A549 treated with CORT108297 at 1 μM for 4 hours (cell line): Measurements from ENCODE around the gene SNX22. TPM values are rescaled to one million over a fixed set of nuclear protein-coding genes. Genes with fewer than 3 reads are reported as not detected.

Experiments used
- total RNA-seq: library from RNA; stranded (reverse); fragments of 200-300 nt; extraction: Qiagen RNA extraction; gene quantifications from 5 replicates; pipeline ENCODE4 v1.2.3, GENCODE V29; 2022

The SNX22 gene
- 0.59 to 0.96 TPM (median 0.89 TPM) in 5 replicates for total RNA-seq

DNA sequence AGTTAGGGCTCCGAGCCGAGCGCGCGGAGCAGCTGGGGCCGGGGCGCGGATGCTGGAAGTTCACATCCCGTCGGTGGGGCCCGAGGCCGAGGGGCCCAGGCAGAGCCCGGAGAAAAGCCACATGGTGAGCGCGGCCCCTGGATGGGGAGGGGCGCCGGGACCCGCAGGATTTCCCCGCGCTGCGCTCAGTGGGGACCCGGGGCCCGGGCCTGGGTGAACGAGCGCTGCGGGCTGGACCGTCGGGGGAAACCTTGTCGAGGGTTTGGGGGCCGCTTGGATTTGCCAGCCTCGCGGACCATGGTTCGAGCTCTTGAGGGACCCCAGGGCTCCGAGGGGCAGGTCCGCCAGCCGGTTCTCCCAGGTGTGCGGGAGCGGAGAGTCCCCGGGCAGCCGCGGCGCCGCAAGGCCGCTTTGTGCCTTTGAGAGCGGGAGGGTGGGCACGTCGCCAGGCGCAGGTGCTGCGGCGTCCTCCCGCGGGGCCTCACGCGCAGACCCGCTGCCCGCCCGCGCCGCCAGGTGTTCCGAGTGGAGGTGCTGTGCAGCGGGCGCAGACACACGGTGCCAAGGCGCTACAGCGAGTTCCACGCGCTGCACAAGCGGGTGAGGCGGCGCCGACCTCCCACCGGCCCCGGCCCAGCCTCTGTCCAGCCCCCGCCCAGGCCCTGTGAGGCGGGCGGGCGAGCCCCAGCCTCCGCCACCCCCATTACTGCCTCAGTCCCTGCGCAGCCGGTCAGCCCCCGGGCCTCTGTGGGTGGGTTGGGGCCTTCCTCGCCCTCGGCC lies at the start of gene SNX22:
Gene SNX22 (plus strand): TSS at position 5 of the 780 bp plus-strand sequence. CDS start 45 bp downstream, at position 50.

DNA sequence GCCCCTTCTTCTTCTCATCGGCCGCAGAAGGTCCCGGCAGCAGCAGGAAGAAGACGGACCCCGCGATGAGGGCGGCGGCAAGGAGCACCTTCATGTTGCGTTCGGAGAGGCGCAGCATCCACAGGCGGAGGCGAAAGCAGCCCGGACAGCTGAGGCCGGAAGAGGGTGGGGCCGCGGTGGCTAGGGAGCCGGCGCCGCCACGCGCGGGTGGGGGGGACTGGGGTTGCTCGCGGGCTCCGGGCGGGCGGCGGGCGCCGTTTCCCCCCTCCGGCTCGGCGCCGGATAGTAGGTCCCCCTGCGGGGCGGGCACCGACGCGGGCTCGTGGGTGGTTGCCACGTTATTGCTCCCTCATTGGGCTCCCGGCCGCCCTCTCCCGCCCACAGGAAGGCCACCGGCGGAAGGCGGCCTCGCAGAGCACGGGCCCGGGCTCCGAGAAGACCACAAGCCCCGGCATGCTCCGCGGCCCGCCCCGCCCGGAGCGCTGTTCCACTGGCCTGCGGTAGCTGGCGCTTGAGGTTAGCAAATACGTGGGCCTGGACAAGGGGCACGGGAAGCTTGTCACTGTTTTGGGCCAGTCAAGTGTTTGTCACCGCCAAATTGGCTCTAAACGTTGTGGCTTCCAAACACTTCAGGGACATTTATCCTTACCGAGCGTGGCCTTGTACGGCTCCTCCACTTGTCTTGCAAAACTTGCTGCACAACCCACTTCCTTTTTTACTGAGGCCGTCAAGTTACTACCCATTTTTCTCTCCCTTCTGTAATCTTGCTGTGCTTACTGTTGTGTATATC lies 11.5 kb downstream of the SNX22 start, which contains the start of gene PPIB:
Gene PPIB (minus strand): TSS at position 154 of the 790 bp plus-strand sequence. CDS start 36 bp downstream, at position 118.

Other genes with a start within 250 kb of the SNX22 start
- gene DAPK2, start 105.2 kb upstream of the SNX22 start, total RNA-seq = 3.8 to 5.4 TPM (median 3.9 TPM) in 5 replicates
- gene CIAO2A, start 57.9 kb upstream of the SNX22 start, total RNA-seq = 113 to 207 TPM (median 121 TPM) in 5 replicates
- gene SNX1, start 55.7 kb upstream of the SNX22 start, total RNA-seq = 70.3 to 82.8 TPM (median 80.8 TPM) in 5 replicates
- 765 to 823 TPM (median 809 TPM) in 5 replicates for gene PPIB, start 11.3 kb downstream of the SNX22 start, total RNA-seq
- gene CSNK1G1, start 204.4 kb downstream of the SNX22 start, total RNA-seq = 14.4 to 17.7 TPM (median 15.1 TPM) in 5 replicates
- 155 to 286 TPM (median 160 TPM) in 5 replicates for gene PCLAF, start 229.7 kb downstream of the SNX22 start, total RNA-seq
- 22.4 to 32.1 TPM (median 25.6 TPM) in 5 replicates for gene TRIP4, start 236.1 kb downstream of the SNX22 start, total RNA-seq